K562 (cell line): Measurements from ENCODE around the gene KCNJ10. TPM values are rescaled to one million over a fixed set of nuclear protein-coding genes. Genes with fewer than 3 reads are reported as not detected.

Experiments used
- ATAC-seq: fragments of 200-7000 bp; cut with Tn5 transposase; 3 replicates; pipeline ENCODE4 v1.9.1; 2020; ENCODE audit warnings: moderate library complexity
- BruUV-seq: library from RNA; stranded (reverse); fragments of 400-500 nt; replicated peaks from 2 replicates; lab custom pipeline; 2021; lab: Mats Ljungman, UMichigan
- CTCF ChIA-PET: fragments of 300-600 bp; formaldehyde crosslinking; extraction: SDS; loops from one replicate; lab custom pipeline; 2021; ENCODE audit warnings: low intra/inter-chr PET ratio; lab: Yijun Ruan, JAX
- POLR2A ChIA-PET: fragments of 300-600, 350-650 bp; sonication (Branson Sonifier 250); formaldehyde crosslinking; extraction: SDS; loops from one replicate; lab custom pipeline; 2021; ENCODE audit warnings: antibody characterized with exemption, inconsistent platforms; lab: Yijun Ruan, JAX
- DNase-seq, 4 experiments: peaks; one replicate each; pipeline versions ENCODE4 v3.0.0 to v3.0.0-alpha.2; 2011 to 2018; ENCODE audit warnings: low spot score in 3 of 4, mixed read lengths in 3 of 4; ENCODE audit errors: extremely low read depth in 1 of 4
- FAIRE-seq: peaks from 2 replicates; lab custom pipeline; 2011; peaks lifted over from hg19 to GRCh38; lab: Jason Lieb, UNC
- H2AFZ ChIP-seq: 2 replicates; pipeline ENCODE4 v1.6.0; 2011; ENCODE audit warnings: low read depth, low read length, control low read depth, inconsistent platforms
- H3K27ac ChIP-seq: fragments of 200-600 bp; 3 replicates; pipeline ENCODE4 v1.8.0; 2011; ENCODE audit warnings: low read depth, mild to moderate bottlenecking, control low read depth, inconsistent platforms, low read length, moderate library complexity, mixed read lengths; ENCODE audit errors: extremely low read depth
- H3K27me3 ChIP-seq, 2 experiments: fragments of 300-600 bp in 1 of 2; 2 replicates in 1 of 2; 3 replicates in 1 of 2; pipeline versions ENCODE4 v1.6.0 to v1.8.0; 2011; ENCODE audit warnings: inconsistent platforms in 2 of 2, low read length in 2 of 2, mild to moderate bottlenecking in 1 of 2, mixed read lengths in 1 of 2, moderate library complexity in 1 of 2; ENCODE audit not compliant: control insufficient read depth in 2 of 2, insufficient read depth in 2 of 2
- H3K36me3 ChIP-seq: fragments of 300-600 bp; 3 replicates; pipeline ENCODE4 v1.8.0; 2011; ENCODE audit warnings: mild to moderate bottlenecking, low read length, inconsistent platforms; ENCODE audit not compliant: control insufficient read depth, insufficient read depth
- H3K4me1 ChIP-seq, 2 experiments: fragments of 200-600 bp in 1 of 2; replicated peaks in 1 of 2; 2 replicates in 1 of 2; 3 replicates in 1 of 2; pipeline versions ENCODE4 v1.5.1 to v1.8.0; 2011; ENCODE audit warnings: inconsistent platforms in 2 of 2, low read length in 2 of 2, mild to moderate bottlenecking in 1 of 2, mixed read lengths in 1 of 2, moderate library complexity in 1 of 2; ENCODE audit not compliant: control insufficient read depth in 2 of 2, insufficient read depth in 2 of 2
- H3K4me2 ChIP-seq: 2 replicates; pipeline ENCODE4 v1.6.1; 2011; ENCODE audit warnings: low read length, control low read depth, inconsistent platforms, mixed read lengths; ENCODE audit not compliant: insufficient read depth
- H3K4me3 ChIP-seq: fragments of 200-600 bp; sonication (generic), shearing (Covaris generic); 2 replicates; pipeline ENCODE4 v1.5.1; 2016; ENCODE audit warnings: control low read depth, inconsistent platforms
- H3K79me2 ChIP-seq: fragments of 200-600 bp; 3 replicates; pipeline ENCODE4 v1.8.0; 2011; ENCODE audit warnings: low read length, inconsistent platforms; ENCODE audit not compliant: control insufficient read depth, insufficient read depth
- H3K9ac ChIP-seq, 2 experiments: 2 replicates each; pipeline versions ENCODE4 v1.6.0 to v1.6.1; 2011; ENCODE audit warnings: low read depth in 2 of 2, low read length in 2 of 2, control low read depth in 1 of 2, inconsistent platforms in 1 of 2, mild to moderate bottlenecking in 1 of 2, mixed read lengths in 1 of 2; ENCODE audit not compliant: insufficient read depth in 1 of 2
- H3K9me1 ChIP-seq: one replicate; pipeline ENCODE4 v1.6.0; 2011; ENCODE audit warnings: inconsistent platforms, mild to moderate bottlenecking, low read length, moderate library complexity; ENCODE audit not compliant: control insufficient read depth, insufficient read depth
- H3K9me3 ChIP-seq: replicated peaks from 2 replicates; pipeline ENCODE4 v1.5.1; 2011; ENCODE audit warnings: low read depth, low read length, inconsistent platforms; ENCODE audit not compliant: control insufficient read depth, insufficient read depth
- H4K20me1 ChIP-seq: replicated peaks from 2 replicates; pipeline ENCODE4 v1.6.1; 2011; ENCODE audit warnings: low read length, inconsistent platforms, mixed read lengths; ENCODE audit not compliant: control insufficient read depth, insufficient read depth
- BMI1 ChIP-seq: fragments of 150-350 bp; IDR thresholded peaks from 2 replicates; pipeline ENCODE4 v1.6.1; 2014; ENCODE audit warnings: low read length
- FOXP1 ChIP-seq: sonication (generic); formaldehyde crosslinking; IDR thresholded peaks from 2 replicates; pipeline ENCODE4 v1.8.0; 2022; ENCODE audit warnings: mild to moderate bottlenecking, missing genetic modification reagents
- HDAC6 ChIP-seq: IDR thresholded peaks from 2 replicates; pipeline ENCODE4 v1.6.1; 2012; ENCODE audit warnings: low read depth, mild to moderate bottlenecking, control low read depth, inconsistent platforms, low read length, moderate library complexity
- HDGF ChIP-seq: fragments of 450-650 bp; IDR thresholded peaks from 2 replicates; pipeline ENCODE4 v1.6.1; 2016
- LCOR ChIP-seq: sonication (generic); formaldehyde crosslinking; IDR thresholded peaks from 2 replicates; pipeline ENCODE4 v1.8.0; 2022; ENCODE audit warnings: mild to moderate bottlenecking, missing genetic modification reagents
- NFIC ChIP-seq: fragments of 450-650 bp; IDR thresholded peaks from 2 replicates; pipeline ENCODE4 v1.6.1; 2017; ENCODE audit warnings: mild to moderate bottlenecking, inconsistent platforms
- PHB ChIP-seq: fragments of 250-450 bp; sonication (Bioruptor Pico); IDR thresholded peaks from 2 replicates; pipeline ENCODE4 v1.5.0; 2021
- PHF20 ChIP-seq: fragments of 450-650 bp; IDR thresholded peaks from 2 replicates; pipeline ENCODE4 v1.6.1; 2018; ENCODE audit not compliant: partially characterized antibody
- PHF8 ChIP-seq: fragments of 200-600 bp; sonication (generic); IDR thresholded peaks from 2 replicates; pipeline ENCODE4 v1.6.1; 2012; ENCODE audit warnings: mixed run types, mild to moderate bottlenecking, inconsistent platforms, low read length, moderate library complexity, borderline replicate concordance
- SFPQ ChIP-seq: fragments of 200-400 bp; formaldehyde crosslinking; IDR thresholded peaks from 2 replicates; pipeline ENCODE4 v1.6.1; 2017; ENCODE audit warnings: mild to moderate bottlenecking, low read depth, low read length, moderate library complexity
- SNIP1 ChIP-seq: fragments of 450-650 bp; IDR thresholded peaks from 2 replicates; pipeline ENCODE4 v1.7.1; 2017; ENCODE audit warnings: low read depth, mild to moderate bottlenecking
- SP1 ChIP-seq: sonication (generic); formaldehyde crosslinking; IDR thresholded peaks from 2 replicates; pipeline ENCODE4 v1.8.1; 2022; ENCODE audit warnings: mild to moderate bottlenecking, missing genetic modification reagents
- ZNF143 ChIP-seq: sonication (generic); formaldehyde crosslinking; IDR thresholded peaks from 2 replicates; pipeline ENCODE4 v1.9.0; 2022; ENCODE audit warnings: mild to moderate bottlenecking, missing genetic modification reagents
- ZNF408 ChIP-seq: fragments of 250-450 bp; sonication (Bioruptor Pico); IDR thresholded peaks from 2 replicates; pipeline ENCODE4 v1.4.0; 2020; ENCODE audit warnings: low read depth, mild to moderate bottlenecking, moderate library complexity
- WGBS: fragments of 100-300 bp; shearing (Covaris generic); methylation state at CpG from one replicate; pipeline ENCODE4 v1.1.6; 2016; ENCODE audit warnings: low coverage, mixed read lengths; ENCODE audit not compliant: insufficient coverage; ENCODE audit errors: missing lambda C conversion rate; 5-methylcytosine and 5-hydroxymethylcytosine counted together
- in situ Hi-C: fragments of 300-500 bp; cut with MboI; formaldehyde crosslinking; loops from 4 replicates; pipeline ENCODE4 v1.15.0; 2018; ENCODE audit warnings: inconsistent platforms, mixed read lengths
- intact Hi-C: fragments of 100-400 bp; cut with micrococcal nuclease; formaldehyde crosslinking; loops from 2 replicates; pipeline ENCODE4 v1.14.2; 2022
- polyA plus RNA-seq, 8 experiments: library from polyadenylated mRNA; depleted of rRNA in 4 of 8; stranded (reverse) in 5 of 8; unstranded in 3 of 8; fragments of >200 nt; fragmentation: Nextera tagmentation in 2 of 8; fragmentation: Illumina TruSeq in 1 of 8; extraction: Ambion mirVana in 2 of 8; extraction: Trizol in 1 of 8; gene quantifications; 2 replicates each; pipeline versions ENCODE4 v1.2.1 to v1.2.3, GENCODE V29; 2011 to 2014; ENCODE audit warnings: inconsistent platforms in 1 of 8, missing spikeins in 1 of 8
- total RNA-seq, 7 experiments: library from RNA; depleted of rRNA in 6 of 7; stranded (reverse); fragments of >200 nt in 6 of 7; fragmentation: Illumina TruSeq in 2 of 7; extraction: Trizol in 2 of 7; gene quantifications; 2 replicates each; pipeline versions ENCODE4 v1.2.1 to v1.2.3, GENCODE V29; 2011 to 2021; ENCODE audit warnings: low replicate concordance in 1 of 7
- TF ChIP-seq, protein P1 (sequence below): sonication (generic); formaldehyde crosslinking; IDR thresholded peaks from 2 replicates; pipeline ENCODE4 v1.8.1; 2023; ENCODE audit warnings: mild to moderate bottlenecking, missing genetic modification reagents
- TF ChIP-seq, protein P2 (sequence below): fragments of 200-800 bp; sonication (Bioruptor generic); IDR thresholded peaks from 2 replicates; pipeline ENCODE4 v1.6.1; 2017; ENCODE audit warnings: missing genetic modification characterization, missing compliant biosample characterization

Gene KCNJ10
- total and polyA plus RNA-seq, 9 of the 15 experiments (the other 6 are each of a cell fraction or from before 2014, with no cell fraction given) = 0.06 to 0.11 TPM; not detected in 7

GRCh38 chr1:160070243-160071163, 543 bp upstream of the KCNJ10 start:
- ATAC-seq = peak; percentile 86
- ChIA-PET POLR2A (interaction anchor here (0.6 to 1.0 kb wide), 4 partner anchors 8 to 190 kb away, joined by 3 to 4 read pairs (median 4); no protein-coding TSS in a partner anchor), CTCF (interaction anchor here (0.7 kb wide), 1 partner anchor 66 kb away, joined by 4 read pairs; no protein-coding TSS in a partner anchor)
- H3K9me3 ChIP-seq = no peaks in the 10 kb centered on the region
- H3K9ac ChIP-seq = peak overlapping the region in 1 of 2 experiments; percentile 11; a peak in 1 of 4 replicates
- under 1% methylated on average over 35 of the region's 46 CpGs for WGBS
- H3K27me3 ChIP-seq = peaks cover 14 to 34% of the 10 kb centered on the region in 2 experiments; a peak in 3 of 5 replicates
- peaks cover 0 to 13% of the 10 kb centered on the region in 2 experiments; a peak in 3 of 5 replicates for H3K4me1 ChIP-seq
- no peaks in the 10 kb centered on the region for H3K36me3 ChIP-seq
- H3K4me3 ChIP-seq = no peak overlapping the region; the same call in 1 of the 2 replicates
- intact Hi-C loops (no loop called here), in situ Hi-C loops (no loop called here)
- peak overlapping the region; percentile 46; the same call in 1 of the 2 replicates for H2AFZ ChIP-seq
- no peaks in the 10 kb centered on the region for H3K9me1 ChIP-seq
- peak overlapping the region; percentile 26 for H3K4me2 ChIP-seq
- no peak for FAIRE-seq
- no peaks in the 10 kb centered on the region for H4K20me1 ChIP-seq
- peak; percentile 53 to 86 (median 82) for DNase-seq
- H3K79me2 ChIP-seq = no peaks in the 10 kb centered on the region
- H3K27ac ChIP-seq = no peak overlapping the region
- no TSS peak for BruUV-seq
- TF ChIP-seq PHF8 = no peak
- TF ChIP-seq ZNF408 (CRISPR knock-in tag) = no peak
- TF ChIP-seq HDGF = no peak
- no peak for TF ChIP-seq HDAC6
- TF ChIP-seq ZNF143 (CRISPR knock-in tag) = no peak
- TF ChIP-seq, protein P1, sequence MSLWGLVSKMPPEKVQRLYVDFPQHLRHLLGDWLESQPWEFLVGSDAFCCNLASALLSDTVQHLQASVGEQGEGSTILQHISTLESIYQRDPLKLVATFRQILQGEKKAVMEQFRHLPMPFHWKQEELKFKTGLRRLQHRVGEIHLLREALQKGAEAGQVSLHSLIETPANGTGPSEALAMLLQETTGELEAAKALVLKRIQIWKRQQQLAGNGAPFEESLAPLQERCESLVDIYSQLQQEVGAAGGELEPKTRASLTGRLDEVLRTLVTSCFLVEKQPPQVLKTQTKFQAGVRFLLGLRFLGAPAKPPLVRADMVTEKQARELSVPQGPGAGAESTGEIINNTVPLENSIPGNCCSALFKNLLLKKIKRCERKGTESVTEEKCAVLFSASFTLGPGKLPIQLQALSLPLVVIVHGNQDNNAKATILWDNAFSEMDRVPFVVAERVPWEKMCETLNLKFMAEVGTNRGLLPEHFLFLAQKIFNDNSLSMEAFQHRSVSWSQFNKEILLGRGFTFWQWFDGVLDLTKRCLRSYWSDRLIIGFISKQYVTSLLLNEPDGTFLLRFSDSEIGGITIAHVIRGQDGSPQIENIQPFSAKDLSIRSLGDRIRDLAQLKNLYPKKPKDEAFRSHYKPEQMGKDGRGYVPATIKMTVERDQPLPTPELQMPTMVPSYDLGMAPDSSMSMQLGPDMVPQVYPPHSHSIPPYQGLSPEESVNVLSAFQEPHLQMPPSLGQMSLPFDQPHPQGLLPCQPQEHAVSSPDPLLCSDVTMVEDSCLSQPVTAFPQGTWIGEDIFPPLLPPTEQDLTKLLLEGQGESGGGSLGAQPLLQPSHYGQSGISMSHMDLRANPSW = no peak
- TF ChIP-seq LCOR (CRISPR knock-in tag) = no peak
- no peak for TF ChIP-seq FOXP1 (CRISPR knock-in tag)
- TF ChIP-seq, protein P2, sequence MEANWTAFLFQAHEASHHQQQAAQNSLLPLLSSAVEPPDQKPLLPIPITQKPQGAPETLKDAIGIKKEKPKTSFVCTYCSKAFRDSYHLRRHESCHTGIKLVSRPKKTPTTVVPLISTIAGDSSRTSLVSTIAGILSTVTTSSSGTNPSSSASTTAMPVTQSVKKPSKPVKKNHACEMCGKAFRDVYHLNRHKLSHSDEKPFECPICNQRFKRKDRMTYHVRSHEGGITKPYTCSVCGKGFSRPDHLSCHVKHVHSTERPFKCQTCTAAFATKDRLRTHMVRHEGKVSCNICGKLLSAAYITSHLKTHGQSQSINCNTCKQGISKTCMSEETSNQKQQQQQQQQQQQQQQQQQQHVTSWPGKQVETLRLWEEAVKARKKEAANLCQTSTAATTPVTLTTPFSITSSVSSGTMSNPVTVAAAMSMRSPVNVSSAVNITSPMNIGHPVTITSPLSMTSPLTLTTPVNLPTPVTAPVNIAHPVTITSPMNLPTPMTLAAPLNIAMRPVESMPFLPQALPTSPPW (CRISPR knock-in tag) = peak; percentile 69
- no peak for TF ChIP-seq SFPQ
- TF ChIP-seq SNIP1 = no peak
- no peak for TF ChIP-seq BMI1
- TF ChIP-seq PHF20 = no peak
- TF ChIP-seq NFIC = peak; percentile 17; the same call in 1 of the 2 replicates
- no peak for TF ChIP-seq PHB (CRISPR knock-in tag)
- 0 out of 2 replicates have a peak, but pooled peaks have one; percentile 22 for TF ChIP-seq SP1
